HepG2 (cell line): ENCODE measurements around the gene CDH23. TPM values are rescaled to one million over a fixed set of nuclear protein-coding genes. Genes with fewer than 3 reads are reported as not detected.
A peak's percentile ranks its signal among the peaks of the same experiment; 100 is the strongest.

ENCODE experiments used
- ATAC-seq: fragments of 200-7000 bp; cut with Tn5 transposase; 3 replicates; pipeline ENCODE4 v1.9.1; 2020; ENCODE audit warnings: mild to moderate bottlenecking, moderate library complexity
- BruUV-seq: library from RNA; stranded (reverse); fragments of 400-500 nt; replicated peaks from 2 replicates; lab custom pipeline; 2021; lab: Mats Ljungman, UMichigan
- CTCF ChIA-PET: fragments of 300-600 bp; formaldehyde crosslinking; extraction: SDS; loops from one replicate; lab custom pipeline; 2021; ENCODE audit warnings: low total read pairs, inconsistent platforms, low intra/inter-chr PET ratio; lab: Yijun Ruan, JAX
- POLR2A ChIA-PET: fragments of 350-600 bp; sonication (Branson Sonifier 250); formaldehyde crosslinking; loops from one replicate; lab custom pipeline; 2020; ENCODE audit warnings: antibody characterized with exemption, inconsistent platforms; lab: Yijun Ruan, JAX
- DNase-seq: peaks from one replicate; pipeline ENCODE4 v3.0.0-alpha.2; 2015; ENCODE audit warnings: low spot score
- FAIRE-seq: peaks from 3 replicates; lab custom pipeline; 2011; peaks lifted over from hg19 to GRCh38; lab: Jason Lieb, UNC
- H2AFZ ChIP-seq: one replicate; pipeline ENCODE4 v1.6.1; 2011; ENCODE audit warnings: low read length, inconsistent platforms
- H3K27ac ChIP-seq: fragments of 300-600 bp; 3 replicates; pipeline ENCODE4 v1.8.0; 2011; ENCODE audit warnings: mixed run types, mild to moderate bottlenecking, mixed read lengths, low read length, inconsistent platforms; ENCODE audit not compliant: insufficient read depth; ENCODE audit errors: extremely low read length
- H3K27me3 ChIP-seq, 2 experiments: fragments of 200-600 bp in 1 of 2; 2 replicates in 1 of 2; 3 replicates in 1 of 2; pipeline versions ENCODE4 v1.6.0 to v1.8.0; 2011; ENCODE audit warnings: low read length in 2 of 2, mild to moderate bottlenecking in 2 of 2, moderate library complexity in 2 of 2, inconsistent platforms in 1 of 2; ENCODE audit not compliant: insufficient read depth in 2 of 2, control insufficient read depth in 1 of 2
- H3K36me3 ChIP-seq, 2 experiments: fragments of 200-600 bp in 1 of 2; replicated peaks in 1 of 2; 2 replicates in 1 of 2; 3 replicates in 1 of 2; pipeline versions ENCODE4 v1.5.1 to v1.8.0; 2011; ENCODE audit warnings: low read length in 2 of 2, inconsistent platforms in 1 of 2; ENCODE audit not compliant: insufficient read depth in 2 of 2, control insufficient read depth in 1 of 2
- H3K4me1 ChIP-seq: 2 replicates; pipeline ENCODE4 v1.5.1; 2012; ENCODE audit warnings: low read length, inconsistent platforms; ENCODE audit not compliant: insufficient read depth
- H3K4me2 ChIP-seq: 2 replicates; pipeline ENCODE4 v1.6.0; 2011; ENCODE audit warnings: low read depth, low read length, inconsistent platforms
- H3K4me3 ChIP-seq, 3 experiments: fragments of 200-600 bp in 1 of 3; sonication (generic), shearing (Covaris generic) in 1 of 3; replicated peaks in 1 of 3; 2 replicates each; pipeline ENCODE4 v1.5.1; 2011 to 2016; ENCODE audit warnings: low read length in 3 of 3, inconsistent platforms in 2 of 3, low read depth in 2 of 3, mild to moderate bottlenecking in 2 of 3, control low read depth in 1 of 3, mixed read lengths in 1 of 3; ENCODE audit not compliant: insufficient read depth in 1 of 3
- H3K79me2 ChIP-seq: one replicate; pipeline ENCODE4 v1.6.1; 2011; ENCODE audit warnings: low read length, inconsistent platforms; ENCODE audit not compliant: insufficient read depth
- H3K9ac ChIP-seq: 2 replicates; pipeline ENCODE4 v1.6.0; 2011; ENCODE audit warnings: mild to moderate bottlenecking, low read depth, low read length, inconsistent platforms; ENCODE audit not compliant: insufficient read depth
- H3K9me3 ChIP-seq: 2 replicates; pipeline ENCODE4 v1.5.1; 2012; ENCODE audit warnings: mild to moderate bottlenecking, low read length
- H4K20me1 ChIP-seq: 2 replicates; pipeline ENCODE4 v1.6.0; 2011; ENCODE audit warnings: inconsistent platforms, mild to moderate bottlenecking, low read length, moderate library complexity; ENCODE audit not compliant: insufficient read depth
- AGO1 ChIP-seq: fragments of 200-400 bp; formaldehyde crosslinking; IDR thresholded peaks from 2 replicates; pipeline ENCODE4 v1.6.1; 2017; ENCODE audit warnings: mild to moderate bottlenecking, low read depth, low read length, moderate library complexity; ENCODE audit not compliant: poor library complexity, severe bottlenecking
- HNF4A ChIP-seq: sonication (generic); formaldehyde crosslinking; IDR thresholded peaks from 2 replicates; pipeline ENCODE4 v1.4.0; 2020; ENCODE audit warnings: missing genetic modification reagents
- JUNB ChIP-seq: sonication (generic); formaldehyde crosslinking; IDR thresholded peaks from 2 replicates; pipeline ENCODE4 v1.8.0; 2022; ENCODE audit warnings: missing genetic modification reagents, mild to moderate bottlenecking, borderline replicate concordance
- NR2F2 ChIP-seq: IDR thresholded peaks from 2 replicates; pipeline ENCODE4 v1.6.1; 2012; ENCODE audit warnings: low read depth, inconsistent platforms, borderline replicate concordance
- NR2F6 ChIP-seq, 2 experiments: IDR thresholded peaks; 2 replicates each; pipeline ENCODE4 v1.6.1; 2016; ENCODE audit warnings: antibody characterized with exemption in 1 of 2, mild to moderate bottlenecking in 1 of 2
- POGZ ChIP-seq: sonication (generic); formaldehyde crosslinking; IDR thresholded peaks from 2 replicates; pipeline ENCODE4 v1.4.0; 2020; ENCODE audit warnings: mild to moderate bottlenecking, missing genetic modification reagents
- RAD51 ChIP-seq: fragments of 450-650 bp; IDR thresholded peaks from 2 replicates; pipeline ENCODE4 v1.6.1; 2016; ENCODE audit warnings: borderline replicate concordance
- RBM22 ChIP-seq: fragments of 200-400 bp; formaldehyde crosslinking; optimal IDR thresholded peaks from 2 replicates; pipeline ENCODE3; 2017; ENCODE audit warnings: mild to moderate bottlenecking, low read length, moderate library complexity
- YY1 ChIP-seq: IDR thresholded peaks from 2 replicates; pipeline ENCODE4 v1.6.1; 2011; ENCODE audit warnings: low read length, low read depth, moderate library complexity, mild to moderate bottlenecking; ENCODE audit not compliant: insufficient read depth, insufficient replicate concordance
- ZNF530 ChIP-seq: sonication (generic); formaldehyde crosslinking; IDR thresholded peaks from 2 replicates; pipeline ENCODE4 v1.5.0; 2020; ENCODE audit warnings: low read depth, mild to moderate bottlenecking, missing genetic modification reagents
- ZNF724P ChIP-seq: sonication (generic); formaldehyde crosslinking; IDR thresholded peaks from 2 replicates; pipeline ENCODE4 v1.8.0; 2022; ENCODE audit warnings: missing genetic modification reagents, borderline replicate concordance
- WGBS: methylation state at CpG from one replicate; pipeline ENCODE4 v1.1.6; 2017; ENCODE audit warnings: low lambda C conversion rate; 5-methylcytosine and 5-hydroxymethylcytosine counted together
- in situ Hi-C: cut with HindIII; loops from 2 replicates; pipeline ENCODE4 v1.10.0; 2017; ENCODE audit warnings: low pct_unique_long_range_greater_than_20kb; ENCODE audit not compliant: extremely low pct_ligation_motif_present
- intact Hi-C: fragments of 100-400 bp; cut with micrococcal nuclease; formaldehyde crosslinking; loops from one replicate; pipeline ENCODE4 v1.10.0; 2022; ENCODE audit not compliant: unreplicated experiment
- polyA plus RNA-seq, 8 experiments: library from polyadenylated mRNA; depleted of rRNA in 3 of 8; stranded (reverse) in 7 of 8; unstranded in 1 of 8; fragments of >200 nt; fragmentation: Illumina TruSeq in 4 of 8; extraction: Trizol in 4 of 8; gene quantifications; 2 replicates each; pipeline versions ENCODE4 v1.2.1 to v1.2.3, GENCODE V29; 2011 to 2016; ENCODE audit warnings: low read depth in 4 of 8, missing spikeins in 1 of 8, mixed read lengths in 1 of 8; ENCODE audit not compliant: insufficient read depth in 1 of 8
- total RNA-seq, 5 experiments: library from RNA; depleted of rRNA; stranded (reverse); fragments of >200 nt; fragmentation: Illumina TruSeq; extraction: Trizol; gene quantifications; 2 replicates each; pipeline ENCODE4 v1.2.3, GENCODE V29; 2016; ENCODE audit warnings: low read depth in 1 of 5
- TF ChIP-seq, protein P1 (sequence below): sonication (generic); formaldehyde crosslinking; IDR thresholded peaks from 2 replicates; pipeline ENCODE4 v1.8.1; 2022; ENCODE audit warnings: mild to moderate bottlenecking, missing genetic modification reagents

CDH23 gene
- total and polyA plus RNA-seq, 2 of the 13 experiments (the other 11 are each of a cell fraction or from before 2014, with no cell fraction given) = 0.13 TPM; not detected in 1

DNA sequence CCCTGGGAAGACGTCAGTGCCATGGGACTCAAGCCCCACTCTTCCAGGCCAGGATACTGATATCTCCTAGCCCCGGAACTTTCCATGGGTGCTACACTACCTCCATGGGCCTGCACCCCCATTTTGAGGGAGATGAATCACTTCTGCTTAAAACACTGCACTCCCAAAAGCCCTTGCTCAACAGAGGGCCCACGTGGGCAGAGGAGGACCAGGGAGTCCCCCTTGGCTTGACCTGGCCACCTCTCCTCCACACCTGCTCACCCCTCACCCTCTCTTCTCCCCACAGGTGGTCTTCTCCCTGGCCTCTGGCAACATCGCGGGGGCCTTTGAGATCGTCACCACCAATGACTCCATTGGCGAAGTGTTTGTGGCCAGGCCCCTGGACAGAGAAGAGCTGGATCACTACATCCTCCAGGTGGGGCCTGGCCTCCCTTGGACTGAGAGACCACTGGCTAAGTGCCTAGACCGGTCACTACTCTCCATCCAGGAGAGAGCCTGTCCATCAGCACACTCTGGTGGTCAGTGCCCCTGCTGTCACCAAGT, 342.7 kb downstream of the CDH23 start (continued):
- TF ChIP-seq RAD51 (no peak), ZNF724P (CRISPR knock-in tag) (no peak), AGO1 (no peak), JUNB (no peak), ZNF530 (no peak)

DNA sequence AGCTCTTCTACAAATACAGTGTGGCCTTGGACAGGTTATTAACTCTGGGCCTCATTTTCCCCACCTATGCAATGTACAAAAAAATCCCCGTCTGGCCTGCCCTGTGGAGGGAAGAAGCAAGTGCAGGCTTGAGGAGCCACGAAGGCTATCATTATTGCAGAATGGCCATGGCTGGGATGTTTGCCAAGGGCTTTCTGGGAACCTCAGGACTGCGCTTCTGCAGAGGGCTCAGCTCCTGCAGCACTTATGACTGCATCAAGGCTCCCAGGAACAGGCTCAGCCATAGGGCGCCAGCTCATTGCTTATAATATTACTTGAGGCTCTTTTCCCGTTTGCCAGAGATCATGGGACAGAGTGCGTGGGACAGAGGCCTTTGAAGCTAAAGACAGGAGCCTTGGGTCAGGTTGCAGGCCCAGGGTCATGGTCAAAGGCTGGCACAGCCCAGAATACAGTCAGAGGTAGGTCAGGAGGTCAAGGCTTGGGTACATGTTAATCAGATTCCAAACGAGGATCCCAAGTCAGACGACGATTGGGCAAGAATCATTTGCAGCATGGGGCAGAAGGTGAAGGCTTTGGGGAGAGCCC, 343.4 kb downstream of the CDH23 start:
- no peak overlapping the region for H3K4me3 ChIP-seq
- H3K4me1 ChIP-seq = 0 out of 2 replicates have a peak, but pooled peaks cover 9% of the 10 kb centered on the region
- H3K9me3 ChIP-seq = no peaks in the 10 kb centered on the region
- in situ Hi-C loops = no loop called here
- POLR2A ChIA-PET = no interaction called here
- no peak overlapping the region for H3K27ac ChIP-seq
- intact Hi-C loops = no loop called here
- 2% methylated on average over 7 of the region's 9 CpGs for WGBS
- peaks cover 7 to 43% of the 10 kb centered on the region in 2 experiments; a peak in 4 of 5 replicates for H3K27me3 ChIP-seq
- no peak overlapping the region for H2AFZ ChIP-seq
- no peaks in the 10 kb centered on the region for H3K79me2 ChIP-seq
- no peak for DNase-seq
- H3K36me3 ChIP-seq = no peaks in the 10 kb centered on the region
- no peak for TF ChIP-seq RBM22
- peak; percentile 37; the same call in 1 of the 2 replicates for TF ChIP-seq NR2F6 (IDR thresholded peaks at IDR 0.05)
- no peak; the same call in 1 of the 2 replicates for TF ChIP-seq NR2F6 (CRISPR knock-in tag; IDR thresholded peaks at IDR 0.05)
- no peak for TF ChIP-seq YY1
- TF ChIP-seq, protein P1, sequence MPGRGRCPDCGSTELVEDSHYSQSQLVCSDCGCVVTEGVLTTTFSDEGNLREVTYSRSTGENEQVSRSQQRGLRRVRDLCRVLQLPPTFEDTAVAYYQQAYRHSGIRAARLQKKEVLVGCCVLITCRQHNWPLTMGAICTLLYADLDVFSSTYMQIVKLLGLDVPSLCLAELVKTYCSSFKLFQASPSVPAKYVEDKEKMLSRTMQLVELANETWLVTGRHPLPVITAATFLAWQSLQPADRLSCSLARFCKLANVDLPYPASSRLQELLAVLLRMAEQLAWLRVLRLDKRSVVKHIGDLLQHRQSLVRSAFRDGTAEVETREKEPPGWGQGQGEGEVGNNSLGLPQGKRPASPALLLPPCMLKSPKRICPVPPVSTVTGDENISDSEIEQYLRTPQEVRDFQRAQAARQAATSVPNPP (CRISPR knock-in tag) = no peak
- TF ChIP-seq HNF4A (CRISPR knock-in tag) = peak; percentile 40
- TF ChIP-seq POGZ (CRISPR knock-in tag) = no peak
- TF ChIP-seq NR2F2 = 0 out of 2 replicates have a peak, but pooled peaks have one; percentile 25
- TF ChIP-seq, all 625 proteins: peak for 3
- no TSS peak for BruUV-seq
- Histone ChIP-seq H4K20me1 (no peaks in the 10 kb centered on the region), H3K9ac (no peak overlapping the region), H3K4me2 (no peak overlapping the region)
- FAIRE-seq (no peak), ATAC-seq (no peak; the same call in 2 of the 3 replicates)
- CTCF ChIA-PET = no interaction called here
